ENCODE measurements around the gene KSR1. TPM values are rescaled to one million over a fixed set of nuclear protein-coding genes. Genes with fewer than 3 reads are reported as not detected.

The KSR1 gene
- polyA plus RNA-seq, 1 donor from 2014 or later, result 9.2 TPM

DNA sequence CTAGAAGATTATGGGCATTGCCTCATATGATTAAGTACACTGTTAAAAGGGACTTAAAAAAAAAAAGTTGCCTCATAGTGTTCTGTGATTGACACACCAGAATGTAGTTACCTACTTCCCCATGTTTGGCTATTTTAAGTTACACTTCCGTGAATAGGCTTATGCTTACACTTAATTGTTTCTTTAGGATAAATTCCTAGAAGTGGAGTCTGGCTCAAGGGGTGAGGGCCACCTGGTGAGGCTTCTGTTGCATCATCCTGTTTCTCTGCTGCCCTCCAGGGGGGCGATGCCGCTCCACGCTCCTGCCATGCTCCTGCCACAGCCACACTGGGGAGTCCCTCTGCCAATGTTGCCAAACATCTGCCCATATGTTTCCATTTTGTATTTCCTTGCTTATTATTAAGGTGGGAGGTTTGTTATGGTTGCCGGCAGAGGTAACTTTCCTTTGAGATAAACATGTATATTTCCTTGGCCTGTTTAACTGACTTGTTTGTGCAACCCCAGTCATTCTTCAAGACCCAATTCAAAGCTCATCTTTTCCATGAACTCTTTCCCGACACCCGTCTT lies 73.1 kb downstream of the KSR1 start:
- no peak for TF ChIP-seq EZH2 (IDR thresholded peaks at IDR 0.05; ENCODE audit: borderline replicate concordance, insufficient read depth, low read length, poor library complexity, severe bottlenecking)
- TF ChIP-seq POLR2AphosphoS5 (IDR thresholded peaks at IDR 0.05), result no peak
- TF ChIP-seq, protein P1, sequence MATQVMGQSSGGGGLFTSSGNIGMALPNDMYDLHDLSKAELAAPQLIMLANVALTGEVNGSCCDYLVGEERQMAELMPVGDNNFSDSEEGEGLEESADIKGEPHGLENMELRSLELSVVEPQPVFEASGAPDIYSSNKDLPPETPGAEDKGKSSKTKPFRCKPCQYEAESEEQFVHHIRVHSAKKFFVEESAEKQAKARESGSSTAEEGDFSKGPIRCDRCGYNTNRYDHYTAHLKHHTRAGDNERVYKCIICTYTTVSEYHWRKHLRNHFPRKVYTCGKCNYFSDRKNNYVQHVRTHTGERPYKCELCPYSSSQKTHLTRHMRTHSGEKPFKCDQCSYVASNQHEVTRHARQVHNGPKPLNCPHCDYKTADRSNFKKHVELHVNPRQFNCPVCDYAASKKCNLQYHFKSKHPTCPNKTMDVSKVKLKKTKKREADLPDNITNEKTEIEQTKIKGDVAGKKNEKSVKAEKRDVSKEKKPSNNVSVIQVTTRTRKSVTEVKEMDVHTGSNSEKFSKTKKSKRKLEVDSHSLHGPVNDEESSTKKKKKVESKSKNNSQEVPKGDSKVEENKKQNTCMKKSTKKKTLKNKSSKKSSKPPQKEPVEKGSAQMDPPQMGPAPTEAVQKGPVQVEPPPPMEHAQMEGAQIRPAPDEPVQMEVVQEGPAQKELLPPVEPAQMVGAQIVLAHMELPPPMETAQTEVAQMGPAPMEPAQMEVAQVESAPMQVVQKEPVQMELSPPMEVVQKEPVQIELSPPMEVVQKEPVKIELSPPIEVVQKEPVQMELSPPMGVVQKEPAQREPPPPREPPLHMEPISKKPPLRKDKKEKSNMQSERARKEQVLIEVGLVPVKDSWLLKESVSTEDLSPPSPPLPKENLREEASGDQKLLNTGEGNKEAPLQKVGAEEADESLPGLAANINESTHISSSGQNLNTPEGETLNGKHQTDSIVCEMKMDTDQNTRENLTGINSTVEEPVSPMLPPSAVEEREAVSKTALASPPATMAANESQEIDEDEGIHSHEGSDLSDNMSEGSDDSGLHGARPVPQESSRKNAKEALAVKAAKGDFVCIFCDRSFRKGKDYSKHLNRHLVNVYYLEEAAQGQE (IDR thresholded peaks at IDR 0.05; ENCODE audit: borderline replicate concordance), result no peak
- TF ChIP-seq MXI1 (conservative IDR thresholded peaks at IDR 0.05; ENCODE audit: poor library complexity, severe bottlenecking), result no peak
- TF ChIP-seq SMC3 (conservative IDR thresholded peaks at IDR 0.05; ENCODE audit: poor library complexity), result no peak
- TF ChIP-seq EP300 (conservative IDR thresholded peaks at IDR 0.05; ENCODE audit: poor library complexity, severe bottlenecking), result no peak
- TF ChIP-seq, protein P2, sequence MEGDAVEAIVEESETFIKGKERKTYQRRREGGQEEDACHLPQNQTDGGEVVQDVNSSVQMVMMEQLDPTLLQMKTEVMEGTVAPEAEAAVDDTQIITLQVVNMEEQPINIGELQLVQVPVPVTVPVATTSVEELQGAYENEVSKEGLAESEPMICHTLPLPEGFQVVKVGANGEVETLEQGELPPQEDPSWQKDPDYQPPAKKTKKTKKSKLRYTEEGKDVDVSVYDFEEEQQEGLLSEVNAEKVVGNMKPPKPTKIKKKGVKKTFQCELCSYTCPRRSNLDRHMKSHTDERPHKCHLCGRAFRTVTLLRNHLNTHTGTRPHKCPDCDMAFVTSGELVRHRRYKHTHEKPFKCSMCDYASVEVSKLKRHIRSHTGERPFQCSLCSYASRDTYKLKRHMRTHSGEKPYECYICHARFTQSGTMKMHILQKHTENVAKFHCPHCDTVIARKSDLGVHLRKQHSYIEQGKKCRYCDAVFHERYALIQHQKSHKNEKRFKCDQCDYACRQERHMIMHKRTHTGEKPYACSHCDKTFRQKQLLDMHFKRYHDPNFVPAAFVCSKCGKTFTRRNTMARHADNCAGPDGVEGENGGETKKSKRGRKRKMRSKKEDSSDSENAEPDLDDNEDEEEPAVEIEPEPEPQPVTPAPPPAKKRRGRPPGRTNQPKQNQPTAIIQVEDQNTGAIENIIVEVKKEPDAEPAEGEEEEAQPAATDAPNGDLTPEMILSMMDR (IDR thresholded peaks at IDR 0.05; ENCODE audit: poor library complexity, severe bottlenecking), result no peak
- no peak for TF ChIP-seq TAF1 (IDR thresholded peaks at IDR 0.05; ENCODE audit: low read depth)
- TF ChIP-seq RAD21 (conservative IDR thresholded peaks at IDR 0.05), result no peak
- no peak overlapping the region for H3K27ac ChIP-seq (ENCODE audit: low read length)
- H3K9me3 ChIP-seq (ENCODE audit: low read length), result no peaks in the 10 kb centered on the region
- no peak overlapping the region for H2AFZ ChIP-seq (ENCODE audit: low read depth, low read length)
- no peaks in the 10 kb centered on the region for H3K27me3 ChIP-seq (ENCODE audit: insufficient read depth, low read depth, low read length)
- no peak overlapping the region for H3K9ac ChIP-seq (ENCODE audit: low read length)
- no peak overlapping the region for H3K4me3 ChIP-seq (ENCODE audit: low read length)
- no peaks in the 10 kb centered on the region for H3K79me2 ChIP-seq (replicated peaks; ENCODE audit: insufficient read depth, low read length)
- H3K36me3 ChIP-seq (ENCODE audit: insufficient read depth, low read length), result no peaks in the 10 kb centered on the region
- no peaks in the 10 kb centered on the region for H3K9me2 ChIP-seq (ENCODE audit: insufficient read depth, low read length)
- no peaks in the 10 kb centered on the region for H4K20me1 ChIP-seq (ENCODE audit: insufficient read depth)
- no peaks in the 10 kb centered on the region for H3F3A ChIP-seq (ENCODE audit: insufficient read depth, low read length, poor library complexity, severe bottlenecking)
- no peak overlapping the region for H3K4me2 ChIP-seq (ENCODE audit: low read length)

DNA sequence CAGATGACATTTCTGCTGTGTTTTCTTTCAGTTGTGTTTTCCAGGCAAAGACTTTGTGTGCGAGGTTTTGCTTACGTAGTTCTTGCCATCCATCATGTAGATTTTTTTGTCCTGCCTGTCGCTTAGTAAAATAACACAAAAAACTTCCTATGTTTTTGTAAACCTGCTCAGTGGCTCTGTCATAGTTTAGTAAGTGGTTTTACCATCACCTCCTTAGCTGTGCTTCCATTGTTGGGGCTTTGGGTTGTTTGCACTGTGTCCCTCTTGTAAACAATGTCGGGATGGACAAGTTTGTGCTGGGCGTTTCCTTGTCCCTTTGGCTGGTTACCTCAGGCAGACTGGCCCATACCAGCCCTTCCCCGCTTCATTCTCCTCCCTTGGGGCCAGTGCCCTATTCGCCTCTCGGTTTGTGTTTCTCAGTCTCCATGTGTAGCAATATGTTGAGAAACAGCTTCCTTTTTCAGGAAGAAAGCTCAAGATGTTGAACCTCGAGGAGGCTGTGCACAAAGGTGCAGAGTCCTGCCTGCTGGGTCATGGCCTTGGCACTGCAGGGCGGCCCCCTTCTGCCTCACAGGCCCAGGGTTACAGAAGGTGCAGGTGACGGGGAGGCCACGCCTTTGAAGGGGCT lies 74.6 kb downstream of the KSR1 start:
- Histone ChIP-seq H3K9ac (ENCODE audit: low read length) (no peak overlapping the region), H4K20me1 (ENCODE audit: insufficient read depth) (no peaks in the 10 kb centered on the region), H3K4me3 (ENCODE audit: low read length) (no peak overlapping the region), H3K27me3 (ENCODE audit: insufficient read depth, low read depth, low read length) (no peaks in the 10 kb centered on the region), H3K9me2 (ENCODE audit: insufficient read depth, low read length) (no peaks in the 10 kb centered on the region), H3K9me3 (ENCODE audit: low read length) (no peaks in the 10 kb centered on the region), H3K27ac (ENCODE audit: low read length) (no peak overlapping the region), H3K79me2 (replicated peaks; ENCODE audit: insufficient read depth, low read length) (no peaks in the 10 kb centered on the region), H3K4me2 (ENCODE audit: low read length) (no peak overlapping the region), H2AFZ (ENCODE audit: low read depth, low read length) (no peak overlapping the region), H3F3A (ENCODE audit: insufficient read depth, low read length, poor library complexity, severe bottlenecking) (no peaks in the 10 kb centered on the region), H3K36me3 (ENCODE audit: insufficient read depth, low read length) (no peaks in the 10 kb centered on the region)
- no peak for TF ChIP-seq EZH2 (IDR thresholded peaks at IDR 0.05; ENCODE audit: borderline replicate concordance, insufficient read depth, low read length, poor library complexity, severe bottlenecking)
- TF ChIP-seq RAD21 (conservative IDR thresholded peaks at IDR 0.05), result no peak
- TF ChIP-seq SMC3 (conservative IDR thresholded peaks at IDR 0.05; ENCODE audit: poor library complexity), result no peak
- TF ChIP-seq EP300 (conservative IDR thresholded peaks at IDR 0.05; ENCODE audit: poor library complexity, severe bottlenecking), result no peak
- TF ChIP-seq POLR2AphosphoS5 (IDR thresholded peaks at IDR 0.05), result no peak
- TF ChIP-seq, protein P1 (IDR thresholded peaks at IDR 0.05; ENCODE audit: borderline replicate concordance), result no peak
- TF ChIP-seq, protein P2 (IDR thresholded peaks at IDR 0.05; ENCODE audit: poor library complexity, severe bottlenecking), result no peak
- no peak for TF ChIP-seq MXI1 (conservative IDR thresholded peaks at IDR 0.05; ENCODE audit: poor library complexity, severe bottlenecking)
- TF ChIP-seq TAF1 (IDR thresholded peaks at IDR 0.05; ENCODE audit: low read depth), result no peak
